ENCODE data around the gene NUDT1.

NUDT1 gene

GRCh38 chr7:2205036-2205780, 36.8 kb upstream of the NUDT1 start:
- no peak for DNase-seq (ENCODE audit: low spot score)

- DNase-seq (ENCODE audit: low spot score): no peak
Measured at GRCh38 chr7:2208712-2209111, 33.3 kb upstream of the NUDT1 start.

DNA sequence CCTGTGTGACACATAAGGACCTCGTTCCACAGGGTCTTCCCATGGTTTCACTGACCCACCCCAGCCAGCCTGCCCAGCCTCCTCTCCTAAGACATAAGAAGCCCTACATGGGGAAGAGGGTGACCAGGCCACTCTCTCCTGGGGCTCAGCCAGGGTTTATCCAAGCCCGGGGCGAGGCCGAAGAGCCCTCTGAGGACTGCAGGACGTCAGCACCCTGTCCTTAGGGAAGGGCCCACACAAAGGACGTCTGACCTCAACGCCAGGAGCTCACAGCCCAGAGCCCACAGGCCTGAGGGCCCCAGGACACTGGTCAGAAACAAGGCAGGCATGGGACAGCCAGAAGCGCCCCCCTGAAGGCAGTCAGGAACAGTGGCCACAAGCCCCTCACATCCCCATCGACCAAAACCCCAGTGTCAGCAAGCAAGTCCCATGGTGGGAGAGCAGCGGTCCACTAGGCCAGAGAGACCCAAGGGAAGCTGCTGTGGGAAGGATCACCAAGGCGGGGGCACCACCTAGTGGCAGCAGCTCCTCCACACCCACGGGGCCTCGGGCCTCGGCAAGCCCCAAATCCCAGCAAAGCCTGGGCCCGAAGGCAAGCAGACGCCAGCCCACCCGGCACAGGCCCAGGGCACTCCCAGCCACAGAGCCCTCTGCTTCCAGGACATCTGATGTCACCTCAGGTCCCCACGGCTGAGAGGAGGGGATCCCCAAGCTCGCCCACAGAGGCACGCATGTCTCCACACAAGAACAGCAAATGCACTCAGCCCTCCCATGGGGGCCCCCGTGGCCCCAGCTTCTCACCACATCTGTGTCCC, 32.7 kb upstream of the NUDT1 start:
- peak; percentile 64 for DNase-seq (ENCODE audit: low spot score)

GRCh38 chr7:2209961-2210323, 32.1 kb upstream of the NUDT1 start:
- DNase-seq (ENCODE audit: low spot score): no peak

DNA sequence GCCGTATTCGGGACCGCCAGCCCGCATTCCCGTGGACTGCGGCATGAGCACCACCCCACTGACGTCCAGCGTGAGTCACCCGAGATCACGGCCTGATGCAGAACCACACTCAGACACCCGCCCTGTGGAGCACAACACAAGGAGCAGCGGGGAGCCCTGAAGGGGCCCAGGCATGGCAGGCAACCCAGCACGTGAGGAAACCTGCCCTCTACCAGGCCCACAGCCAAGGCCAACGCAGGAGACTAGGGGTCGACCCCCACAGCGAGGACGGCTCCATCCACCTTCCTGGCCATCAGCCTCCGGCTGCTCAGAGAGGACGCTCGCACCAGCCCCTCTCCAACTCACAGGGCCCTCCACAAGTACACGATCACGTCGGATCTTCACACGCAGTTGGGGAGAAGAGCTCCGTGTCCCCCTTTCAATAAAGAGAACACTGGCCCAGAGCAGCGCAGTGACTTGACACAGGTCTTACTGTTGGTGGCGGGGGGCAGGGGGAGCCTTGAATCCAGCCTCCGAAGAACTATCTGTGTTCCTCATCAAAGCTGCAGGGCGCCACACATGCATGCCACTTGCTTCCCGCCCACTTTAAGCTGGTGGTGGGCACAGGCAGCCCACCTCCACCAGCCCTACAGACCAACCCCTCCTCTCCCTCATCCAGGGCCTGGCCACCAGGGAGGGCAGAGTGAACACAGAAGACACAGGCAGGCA, 31.3 kb upstream of the NUDT1 start:
- DNase-seq (ENCODE audit: low spot score): no peak

- DNase-seq (ENCODE audit: low spot score): no peak
Measured at GRCh38 chr7:2211259-2211880, 30.7 kb upstream of the NUDT1 start.

- no peak for DNase-seq (ENCODE audit: low spot score)
Measured at GRCh38 chr7:2211926-2212325, 30.1 kb upstream of the NUDT1 start.

DNA sequence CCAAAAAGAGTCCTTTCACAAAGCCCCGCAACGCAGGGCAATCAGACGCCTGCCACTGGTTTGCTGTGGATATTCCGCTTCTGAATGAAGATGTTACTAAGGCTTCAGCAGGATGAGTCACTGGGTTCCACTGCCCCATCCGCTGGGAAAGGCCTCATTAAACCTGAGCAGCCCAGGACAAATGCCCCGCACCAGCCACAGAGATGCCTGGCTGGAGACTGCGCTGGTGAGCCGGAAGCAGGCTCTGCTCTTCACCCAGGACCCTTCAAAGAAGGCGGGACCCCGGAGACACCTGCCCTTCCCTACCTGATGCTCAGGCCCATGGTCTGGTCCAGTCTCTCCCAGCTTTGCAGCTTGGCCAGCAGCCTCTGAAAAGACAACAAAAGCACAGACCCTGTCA, 29.1 kb upstream of the NUDT1 start:
- DNase-seq (ENCODE audit: low spot score): no peak

- no peak for DNase-seq (ENCODE audit: low spot score)
Measured at GRCh38 chr7:2213551-2214215, 28.3 kb upstream of the NUDT1 start.

DNA sequence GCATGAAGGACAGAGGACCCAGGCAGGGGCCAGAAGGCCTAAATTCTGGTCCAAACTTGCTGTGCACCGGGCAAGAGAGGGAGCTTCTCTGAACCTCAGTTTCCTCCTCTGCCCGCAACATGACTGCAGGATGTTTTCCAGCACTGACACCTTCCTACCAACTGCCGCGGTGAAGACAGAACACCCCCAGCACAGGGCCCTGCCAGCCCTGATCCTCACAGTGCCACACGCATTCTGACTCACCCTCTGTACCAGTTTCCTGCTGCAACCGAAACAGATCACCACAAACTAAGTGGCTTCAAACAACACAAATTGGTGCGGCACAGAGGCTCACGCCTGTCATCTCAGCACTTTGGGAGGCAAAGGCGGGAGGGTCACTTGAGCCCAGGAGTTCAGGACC, 27.4 kb upstream of the NUDT1 start:
- DNase-seq (ENCODE audit: low spot score): no peak

GRCh38 chr7:2215851-2216250, 26.2 kb upstream of the NUDT1 start:
- no peak for DNase-seq (ENCODE audit: low spot score)

- no peak for DNase-seq (ENCODE audit: low spot score)
Measured at GRCh38 chr7:2217206-2217605, 24.8 kb upstream of the NUDT1 start.

DNA sequence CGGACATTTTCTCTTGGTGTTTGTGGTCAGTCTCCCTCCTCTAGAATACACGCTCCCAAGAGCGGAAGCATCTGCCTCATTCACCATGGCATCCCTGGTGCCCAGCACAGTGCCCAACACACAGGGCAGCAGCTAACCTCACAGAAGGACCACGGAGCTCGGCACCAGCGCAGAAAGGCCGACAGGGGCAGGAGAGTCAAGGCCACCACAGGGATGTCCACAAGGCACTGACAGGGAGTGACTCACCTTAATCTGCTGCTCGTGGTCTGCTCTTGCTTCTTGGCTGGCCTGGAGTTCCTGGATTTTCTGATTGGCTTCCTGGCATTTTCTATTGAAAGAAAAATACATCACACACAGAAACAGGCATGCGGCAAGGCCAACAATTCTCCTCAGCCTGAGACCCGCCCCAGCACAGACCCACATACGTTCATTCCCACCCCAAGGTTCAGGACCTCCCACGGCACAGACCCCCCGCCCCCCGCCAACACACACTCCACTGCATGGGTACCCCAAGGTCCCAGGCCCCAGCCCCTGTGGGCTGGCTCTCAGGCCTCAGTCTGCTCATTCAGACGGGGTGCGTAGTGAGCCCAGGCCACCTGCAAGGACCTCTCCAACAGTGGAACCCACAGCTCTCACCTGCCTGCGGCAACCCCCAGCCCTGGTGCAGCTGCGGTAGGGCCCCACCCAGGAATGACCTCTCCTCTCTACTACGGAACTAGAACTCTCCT, 24.1 kb upstream of the NUDT1 start:
- DNase-seq (ENCODE audit: low spot score): no peak

DNA sequence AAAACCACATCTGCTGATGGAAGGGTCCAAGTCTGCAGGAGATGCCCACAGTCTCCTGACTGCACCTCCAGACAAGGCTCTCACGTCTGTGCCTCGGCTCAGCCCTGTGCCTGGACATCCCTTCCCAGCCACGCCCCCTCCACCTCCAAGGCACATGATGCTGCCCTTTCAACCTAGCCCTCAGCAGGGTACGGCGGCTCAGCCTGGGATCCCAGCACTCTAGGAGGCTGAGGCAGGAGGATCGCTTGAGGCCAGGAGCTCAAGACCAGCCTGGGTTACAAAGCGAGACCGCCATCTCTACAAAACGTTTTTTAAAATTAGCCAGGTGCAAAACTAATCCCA, 23.6 kb upstream of the NUDT1 start:
- no peak for DNase-seq (ENCODE audit: low spot score)

DNA sequence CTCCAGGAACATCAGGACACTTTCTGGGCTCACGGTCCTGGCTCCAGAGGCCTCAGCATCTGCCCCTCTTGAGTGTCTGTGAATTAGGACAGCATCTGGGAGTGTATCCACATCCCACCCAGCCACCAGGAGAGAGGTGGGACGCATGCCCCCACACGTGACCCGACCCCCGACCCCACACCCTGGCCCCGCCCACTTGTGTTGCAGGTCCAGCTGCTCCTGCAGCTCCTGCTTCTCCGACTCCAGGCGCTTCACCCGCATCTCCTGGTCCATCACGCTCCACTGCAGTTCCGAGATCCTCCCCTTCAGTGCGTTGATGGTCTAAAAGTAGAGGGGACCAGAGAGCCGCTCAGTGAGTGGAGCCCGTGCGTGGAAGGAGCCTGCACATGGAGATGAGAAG, 22.9 kb upstream of the NUDT1 start:
- no peak for DNase-seq (ENCODE audit: low spot score)

DNA sequence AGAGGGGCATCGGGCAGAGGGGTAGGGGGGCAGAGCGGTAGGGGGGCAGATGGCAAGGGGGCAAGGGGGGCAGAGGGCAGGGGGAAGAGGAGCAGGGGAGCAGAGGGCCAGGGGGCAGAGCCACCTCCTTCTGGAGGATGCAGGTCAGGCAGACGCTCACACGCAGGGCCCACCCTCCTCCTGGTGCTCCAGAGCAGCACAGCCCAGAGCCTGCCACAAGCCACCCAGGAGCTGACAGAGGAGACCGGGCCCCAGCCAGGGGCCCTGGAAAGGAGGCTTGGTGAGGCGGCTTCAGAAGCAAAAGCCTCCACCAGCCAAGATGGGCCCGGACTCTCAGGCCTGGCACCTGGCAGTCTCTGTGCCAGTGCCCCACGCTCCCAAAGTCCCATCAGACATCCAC, 22.4 kb upstream of the NUDT1 start:
- no peak for DNase-seq (ENCODE audit: low spot score)

DNA sequence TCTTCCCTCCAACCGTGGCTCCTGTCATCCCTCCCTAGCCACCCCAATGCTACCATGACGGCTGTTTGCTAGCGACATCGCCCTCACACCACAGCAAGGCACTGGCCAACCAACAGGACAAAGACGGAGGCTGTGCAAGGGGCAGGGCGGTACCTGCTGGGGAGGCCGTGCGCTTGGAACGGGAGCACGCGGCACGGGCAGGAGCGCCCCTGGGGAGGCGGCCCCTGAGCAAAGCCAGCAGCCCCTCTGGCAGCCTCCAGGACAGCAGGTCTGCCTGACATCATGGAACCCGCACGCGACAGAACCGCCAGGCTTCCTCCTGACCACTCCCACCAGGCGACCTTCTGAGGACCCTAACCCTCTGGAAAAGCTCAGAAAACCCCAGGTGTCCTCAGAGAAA, 22.0 kb upstream of the NUDT1 start:
- no peak for DNase-seq (ENCODE audit: low spot score)

- DNase-seq (ENCODE audit: low spot score): no peak
Measured at GRCh38 chr7:2220506-2220905, 21.5 kb upstream of the NUDT1 start.

GRCh38 chr7:2220954-2221353, 21.1 kb upstream of the NUDT1 start:
- DNase-seq (ENCODE audit: low spot score): no peak

DNA sequence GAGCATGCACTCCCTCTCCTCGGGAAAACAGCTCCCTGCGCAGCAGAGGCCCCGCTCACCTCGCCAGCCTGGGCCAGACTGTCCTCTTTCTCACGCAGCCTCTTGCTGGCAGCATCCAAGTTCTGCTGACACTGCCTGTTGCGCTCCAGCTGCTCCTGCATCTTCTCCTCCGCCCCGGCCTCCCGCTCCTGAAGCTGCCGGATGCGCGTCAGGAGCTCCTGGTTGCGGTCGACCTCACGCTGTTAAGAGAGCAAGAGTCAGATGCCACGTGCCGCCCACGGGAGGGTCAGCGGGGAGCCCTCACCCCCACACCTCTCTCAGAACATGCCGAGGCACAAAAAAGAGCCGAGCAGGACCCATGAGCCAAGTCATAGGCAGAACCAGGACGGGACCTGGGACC, 19.5 kb upstream of the NUDT1 start:
- no peak for DNase-seq (ENCODE audit: low spot score)

DNA sequence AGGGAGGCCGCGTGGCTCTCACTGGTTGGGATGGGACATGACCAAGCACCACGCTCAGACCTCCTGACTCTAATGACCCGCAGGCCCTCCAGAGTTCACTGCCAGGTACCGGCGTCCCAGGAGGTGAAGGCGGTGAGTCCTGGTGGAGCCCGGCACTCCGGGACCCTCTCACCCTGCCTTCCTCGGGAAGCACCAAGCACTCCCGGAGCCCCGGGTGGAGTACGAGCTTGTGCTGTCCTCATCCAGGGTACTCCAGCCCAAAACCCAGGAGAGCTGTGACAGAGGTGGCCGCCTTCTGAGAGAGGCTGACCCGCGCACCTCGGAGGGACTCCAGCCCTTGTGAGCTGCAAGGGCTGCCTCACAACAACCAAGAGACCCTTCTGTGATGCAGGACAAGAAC, 18.7 kb upstream of the NUDT1 start:
- DNase-seq (ENCODE audit: low spot score): no peak

Measured in putamen (tissue), 1 donor.